Measurements from ENCODE around the gene APOC3. TPM values are rescaled to one million over a fixed set of nuclear protein-coding genes. Genes with fewer than 3 reads are reported as not detected.

APOC3 gene
- total RNA-seq, 4 donors from 2014 or later, result 2.6 to 36.5 TPM; not detected in 2

DNA sequence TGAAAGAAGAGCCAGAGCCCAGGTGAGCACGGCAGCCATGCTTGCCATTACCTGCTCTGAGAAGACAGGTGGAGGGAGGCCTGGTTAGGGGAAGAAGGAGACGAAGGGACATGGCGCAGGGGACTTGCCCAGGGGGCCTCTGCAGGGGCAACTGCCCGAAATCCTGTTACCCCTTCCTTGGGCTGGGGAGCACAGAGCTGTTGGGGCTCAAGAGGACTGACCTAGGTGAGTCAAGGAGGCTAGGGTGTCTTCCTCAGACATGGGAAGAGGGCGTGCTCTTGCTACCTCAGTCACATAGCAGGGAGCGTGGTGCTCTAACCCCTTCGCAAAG lies 37.9 kb upstream of the APOC3 start, which contains the start of gene APOA5:
Gene APOA5, minus strand, starts transcription at position 67 of the 331 bp plus-strand sequence. Its CDS starts 19 bp downstream, at position 48.
- WGBS, result 92% methylated on average over 4 of the region's 7 CpGs
- no peak for TF ChIP-seq EP300 (IDR thresholded peaks at IDR 0.05)
- TF ChIP-seq, protein P1, sequence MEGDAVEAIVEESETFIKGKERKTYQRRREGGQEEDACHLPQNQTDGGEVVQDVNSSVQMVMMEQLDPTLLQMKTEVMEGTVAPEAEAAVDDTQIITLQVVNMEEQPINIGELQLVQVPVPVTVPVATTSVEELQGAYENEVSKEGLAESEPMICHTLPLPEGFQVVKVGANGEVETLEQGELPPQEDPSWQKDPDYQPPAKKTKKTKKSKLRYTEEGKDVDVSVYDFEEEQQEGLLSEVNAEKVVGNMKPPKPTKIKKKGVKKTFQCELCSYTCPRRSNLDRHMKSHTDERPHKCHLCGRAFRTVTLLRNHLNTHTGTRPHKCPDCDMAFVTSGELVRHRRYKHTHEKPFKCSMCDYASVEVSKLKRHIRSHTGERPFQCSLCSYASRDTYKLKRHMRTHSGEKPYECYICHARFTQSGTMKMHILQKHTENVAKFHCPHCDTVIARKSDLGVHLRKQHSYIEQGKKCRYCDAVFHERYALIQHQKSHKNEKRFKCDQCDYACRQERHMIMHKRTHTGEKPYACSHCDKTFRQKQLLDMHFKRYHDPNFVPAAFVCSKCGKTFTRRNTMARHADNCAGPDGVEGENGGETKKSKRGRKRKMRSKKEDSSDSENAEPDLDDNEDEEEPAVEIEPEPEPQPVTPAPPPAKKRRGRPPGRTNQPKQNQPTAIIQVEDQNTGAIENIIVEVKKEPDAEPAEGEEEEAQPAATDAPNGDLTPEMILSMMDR (IDR thresholded peaks at IDR 0.05), result no peak
- Histone ChIP-seq H3K4me1 (peaks cover 19% of the 10 kb centered on the region), H3K36me3 (no peaks in the 10 kb centered on the region), H3K27me3 (peaks cover 2% of the 10 kb centered on the region), H3K9me3 (no peaks in the 10 kb centered on the region), H3K27ac (no peak within 1 kb of the TSS), H3K4me3 (peak within 1 kb of the TSS; percentile 10)
- no peak for DNase-seq (ENCODE audit: low spot score in 2 of 2)

DNA sequence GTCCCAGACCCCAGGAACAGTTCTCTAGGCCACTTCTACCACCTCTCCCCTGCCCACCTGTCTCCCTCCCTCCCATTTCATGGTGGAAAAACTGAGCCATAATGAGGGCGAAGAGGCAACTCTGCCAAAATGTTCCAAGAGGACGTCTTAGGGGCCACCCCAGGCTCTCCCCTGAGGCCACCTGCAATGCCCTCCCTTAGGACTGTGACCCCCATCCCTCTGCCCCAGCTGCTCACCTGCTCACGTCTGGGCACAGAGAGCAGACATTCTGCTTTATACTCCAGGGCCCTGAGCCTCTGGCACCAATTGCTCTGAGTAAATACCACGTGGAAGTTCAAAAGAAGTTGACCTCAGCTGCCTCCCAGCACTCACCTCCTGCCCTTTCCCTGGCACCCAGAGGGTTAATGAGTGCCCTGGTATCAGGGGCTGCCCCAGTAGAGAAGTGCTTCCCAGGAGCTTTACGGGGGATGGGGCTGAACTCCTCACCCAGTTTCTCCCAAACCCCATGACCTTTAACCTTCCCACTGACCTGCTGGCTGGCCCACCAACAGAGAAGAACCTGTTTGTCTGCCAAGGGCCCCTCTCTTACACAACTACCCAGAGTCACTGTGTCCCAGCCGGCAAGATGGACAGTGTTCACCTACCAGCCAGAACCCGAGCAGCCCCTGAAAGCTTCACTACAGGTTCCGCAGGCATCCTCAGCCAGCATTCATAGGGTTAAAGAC lies 37.4 kb upstream of the APOC3 start:
- Histone ChIP-seq H3K4me1 (peaks cover 14% of the 10 kb centered on the region), H3K9me3 (no peaks in the 10 kb centered on the region), H3K27ac (no peak overlapping the region), H3K36me3 (no peaks in the 10 kb centered on the region), H3K4me3 (no peak overlapping the region), H3K27me3 (peaks cover 2% of the 10 kb centered on the region)
- no peak for TF ChIP-seq POLR2A (IDR thresholded peaks at IDR 0.05)
- TF ChIP-seq POLR2AphosphoS5 (IDR thresholded peaks at IDR 0.05), result no peak
- TF ChIP-seq, protein P1 (IDR thresholded peaks at IDR 0.05), result no peak
- TF ChIP-seq EP300 (IDR thresholded peaks at IDR 0.05), result no peak
- DNase-seq (ENCODE audit: low spot score in 2 of 2), result no peak
- 59% methylated on average over 8 of the region's 8 CpGs for WGBS

DNA sequence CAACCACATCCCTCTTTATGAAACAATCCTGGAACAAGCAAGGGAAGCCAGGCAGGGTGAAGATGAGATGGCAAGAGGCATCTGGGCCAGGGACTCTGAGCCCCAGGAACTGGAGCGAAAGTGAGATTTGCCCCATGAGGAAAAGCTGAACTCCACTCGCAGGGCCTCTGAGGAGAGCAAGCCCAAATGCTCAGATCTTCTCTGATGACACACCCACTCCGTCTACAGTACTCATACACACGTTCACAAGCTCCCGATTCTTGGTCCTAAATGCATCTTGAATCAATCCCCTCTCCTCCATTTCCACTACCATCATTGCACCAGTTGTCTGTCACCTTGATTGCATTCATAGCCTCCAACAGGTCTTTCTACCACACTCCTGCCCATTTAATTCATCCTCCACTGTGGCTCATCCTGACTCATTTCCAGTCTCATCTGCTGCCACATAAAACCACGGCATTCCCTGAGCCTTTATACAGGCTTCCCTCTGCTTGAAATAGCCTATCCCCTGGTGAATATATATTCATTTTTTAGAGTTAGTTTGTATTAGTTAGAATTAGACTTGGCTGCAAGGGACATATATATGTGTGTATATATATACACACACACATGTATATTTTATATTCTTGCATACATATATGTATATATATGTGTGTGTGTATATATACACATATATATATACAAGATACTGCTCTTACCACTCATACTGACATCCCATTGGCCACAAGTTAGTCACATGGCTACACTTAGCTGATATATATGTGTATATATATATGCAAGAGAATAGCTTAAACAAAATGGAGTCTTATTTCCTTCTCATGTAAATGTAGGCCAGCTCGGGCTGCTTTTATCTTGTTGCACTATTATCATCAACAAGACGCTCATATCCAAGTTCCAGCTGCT lies 36.6 kb upstream of the APOC3 start:
- peaks cover 2% of the 10 kb centered on the region for H3K27me3 ChIP-seq
- H3K9me3 ChIP-seq, result no peaks in the 10 kb centered on the region
- no peak for DNase-seq (ENCODE audit: low spot score in 2 of 2)
- WGBS, result 81% methylated on average over 8 of the region's 8 CpGs
- peaks cover 13% of the 10 kb centered on the region for H3K4me1 ChIP-seq
- no peak overlapping the region for H3K4me3 ChIP-seq
- H3K27ac ChIP-seq, result no peak overlapping the region
- H3K36me3 ChIP-seq, result no peaks in the 10 kb centered on the region
- TF ChIP-seq POLR2AphosphoS5 (IDR thresholded peaks at IDR 0.05) (no peak), EP300 (IDR thresholded peaks at IDR 0.05) (no peak), POLR2A (IDR thresholded peaks at IDR 0.05) (no peak)
- TF ChIP-seq, protein P1 (IDR thresholded peaks at IDR 0.05), result no peak

- Histone ChIP-seq H3K9me3 (no peaks in the 10 kb centered on the region), H3K4me1 (peaks cover 7% of the 10 kb centered on the region), H3K4me3 (no peak overlapping the region), H3K27me3 (peaks cover 2% of the 10 kb centered on the region), H3K27ac (no peak overlapping the region), H3K36me3 (no peaks in the 10 kb centered on the region)
- TF ChIP-seq POLR2A (IDR thresholded peaks at IDR 0.05) (no peak), EP300 (IDR thresholded peaks at IDR 0.05) (no peak), POLR2AphosphoS5 (IDR thresholded peaks at IDR 0.05) (no peak)
- TF ChIP-seq, protein P1 (IDR thresholded peaks at IDR 0.05), result no peak
- DNase-seq (ENCODE audit: low spot score in 2 of 2), result no peak
- 95% methylated on average over 1 of the region's 1 CpG for WGBS
Observed at GRCh38 chr11:116793772-116794097, 36.0 kb upstream of the APOC3 start.

GRCh38 chr11:116794851-116795250 lies 34.9 kb upstream of the APOC3 start:
- H3K27me3 ChIP-seq, result peaks cover 2% of the 10 kb centered on the region
- H3K4me3 ChIP-seq, result no peak overlapping the region
- no peak overlapping the region for H3K27ac ChIP-seq
- DNase-seq (ENCODE audit: low spot score in 2 of 2), result no peak
- peaks cover 7% of the 10 kb centered on the region for H3K4me1 ChIP-seq
- no peaks in the 10 kb centered on the region for H3K9me3 ChIP-seq
- TF ChIP-seq POLR2AphosphoS5 (IDR thresholded peaks at IDR 0.05) (no peak), POLR2A (IDR thresholded peaks at IDR 0.05) (no peak), EP300 (IDR thresholded peaks at IDR 0.05) (no peak)
- TF ChIP-seq, protein P1 (IDR thresholded peaks at IDR 0.05), result no peak
- WGBS, result 89% methylated on average over 2 of the region's 2 CpGs
- no peaks in the 10 kb centered on the region for H3K36me3 ChIP-seq
